Left ventricle myocardium superior (tissue), 1 donor: ENCODE results near the gene N4BP2. TPM values are rescaled to one million over a fixed set of nuclear protein-coding genes. Genes with fewer than 3 reads are reported as not detected.
"Not testable (repeated sequence)": the region's sequence is repeated elsewhere in the genome, so short reads cannot be mapped to it uniquely, and the experiment has no call there.

Source experiments
- ATAC-seq: fragments of 200-7000 bp; cut with Tn5 transposase; one replicate; pipeline ENCODE4 v1.9.1; 2020; ENCODE audit warnings: mild to moderate bottlenecking, moderate library complexity
- DNase-seq: peaks from one replicate; pipeline ENCODE4 v3.0.0-alpha.2; 2020
- intact Hi-C: fragments of 100-400 bp; cut with micrococcal nuclease; formaldehyde crosslinking; loops from one replicate; pipeline ENCODE4 v1.11.0; 2022
- long read RNA-seq: library from polyadenylated mRNA; unstranded; transcript quantifications from one replicate; pipeline ENCODE4 v2.0.0, GENCODE V29; 2021
- total RNA-seq: library from RNA; stranded (reverse); fragmentation: NEBNext Ultra II Directional; extraction: Animal tissue kit (Norgen Biotek cat#: 25700); gene quantifications from one replicate; pipeline ENCODE4 v1.2.1, GENCODE V29; 2021
- donor health status: DM: no; HTN: yes; CAD: no; lungs with severe emphysema.

The N4BP2 gene
- 4.4 TPM for total RNA-seq
- long read RNA-seq, partial matches to known transcripts = 0 of 4 reads
- long read RNA-seq, other reads (novel, unspliced or antisense) = 4 of 4 reads

GRCh38 chr4:40056716-40057585 lies at the start of gene N4BP2:
TSS of gene N4BP2 (plus strand) at chr4:40056850. CDS start at chr4:40097341, 40,491 bp downstream.
- intact Hi-C loops = no loop called here
- peak; percentile 87 for ATAC-seq

GRCh38 chr4:40016007-40016406 lies 40.6 kb upstream of the N4BP2 start:
- intact Hi-C loops = no loop called here

More at GRCh38 chr4:40056716-40057585, at the start of gene N4BP2:
- peak; percentile 92 for DNase-seq

GRCh38 chr4:40020221-40020620 lies 36.4 kb upstream of the N4BP2 start:
- ATAC-seq = no peak
- no peak for DNase-seq
- intact Hi-C loops = no loop called here

More at GRCh38 chr4:40016007-40016406, 40.6 kb upstream of the N4BP2 start:
- DNase-seq = no peak
- ATAC-seq = no peak

- intact Hi-C loops, DNase-seq, ATAC-seq: not testable (repeated sequence)
Observed at GRCh38 chr4:40021116-40021515, 35.5 kb upstream of the N4BP2 start.

GRCh38 chr4:40024049-40024448 lies 32.6 kb upstream of the N4BP2 start:
- DNase-seq, intact Hi-C loops, ATAC-seq: not testable (repeated sequence)

- no peak for DNase-seq
- no peak for ATAC-seq
- intact Hi-C loops = no loop called here
Observed at GRCh38 chr4:40032785-40033184, 23.9 kb upstream of the N4BP2 start.

- intact Hi-C loops = no loop called here
- DNase-seq (no peak), ATAC-seq (no peak)
Observed at GRCh38 chr4:40033613-40034012, 23.0 kb upstream of the N4BP2 start.

- ATAC-seq = no peak
- DNase-seq = no peak
- intact Hi-C loops = no loop called here
Observed at GRCh38 chr4:40038977-40039376, 17.7 kb upstream of the N4BP2 start.

GRCh38 chr4:40040908-40041307 lies 15.7 kb upstream of the N4BP2 start:
- DNase-seq (no peak), ATAC-seq (no peak)
- intact Hi-C loops = no loop called here

- no peak for ATAC-seq
Observed at GRCh38 chr4:40043786-40044185, 12.9 kb upstream of the N4BP2 start.

GRCh38 chr4:40046311-40046980 lies 10.2 kb upstream of the N4BP2 start:
- DNase-seq (no peak), ATAC-seq (peak; percentile 60)
- intact Hi-C loops = no loop called here

More at GRCh38 chr4:40043786-40044185, 12.9 kb upstream of the N4BP2 start:
- DNase-seq = no peak
- intact Hi-C loops = no loop called here

- intact Hi-C loops = no loop called here
- ATAC-seq (no peak), DNase-seq (no peak)
Observed at GRCh38 chr4:40053161-40053560, 3.5 kb upstream of the N4BP2 start.

GRCh38 chr4:40055511-40055862 lies 1.2 kb upstream of the N4BP2 start:
- intact Hi-C loops = no loop called here
- ATAC-seq = no peak
- no peak for DNase-seq

- DNase-seq = peak; percentile 79
- intact Hi-C loops = no loop called here
- peak; percentile 60 for ATAC-seq
Observed at GRCh38 chr4:40055863-40056715, 561 bp upstream of the N4BP2 start.

GRCh38 chr4:40057586-40058091 lies 989 bp downstream of the N4BP2 start:
- DNase-seq (peak; percentile 50), ATAC-seq (peak; percentile 76)
- intact Hi-C loops = no loop called here

- ATAC-seq = no peak
- no peak for DNase-seq
- intact Hi-C loops = no loop called here
Observed at GRCh38 chr4:40058121-40058520, 1.5 kb downstream of the N4BP2 start.

- ATAC-seq = no peak
Observed at GRCh38 chr4:40058854-40059253, 2.2 kb downstream of the N4BP2 start.

GRCh38 chr4:40059362-40059761 lies 2.7 kb downstream of the N4BP2 start:
- DNase-seq (no peak), ATAC-seq (no peak)
- intact Hi-C loops = no loop called here

More at GRCh38 chr4:40058854-40059253, 2.2 kb downstream of the N4BP2 start:
- no peak for DNase-seq
- intact Hi-C loops = no loop called here

- DNase-seq = no peak
- no peak for ATAC-seq
- intact Hi-C loops = no loop called here
Observed at GRCh38 chr4:40065010-40065409, 8.4 kb downstream of the N4BP2 start.
